GM12875 (cell line): Measurements from ENCODE around the gene DAB1.

Experiments
- H3K4me3 ChIP-seq: one replicate; pipeline ENCODE4 v1.5.1; 2011; ENCODE audit warnings: low read depth, low read length, control low read depth
- CTCF ChIP-seq: IDR thresholded peaks from 2 replicates; pipeline ENCODE4 v1.5.1; 2011; ENCODE audit warnings: low read depth, mild to moderate bottlenecking, control low read depth, inconsistent platforms, low read length, moderate library complexity, borderline replicate concordance; ENCODE audit not compliant: insufficient read depth

The DAB1 gene

GRCh38 chr1:57082711-57083439 lies 341.0 kb downstream of the DAB1 start:
- TF ChIP-seq CTCF: no peak
- no peak overlapping the region for H3K4me3 ChIP-seq

- no peak overlapping the region for H3K4me3 ChIP-seq
- TF ChIP-seq CTCF: peak; percentile 34; the same call in 1 of the 2 replicates
These were observed 344.3 kb downstream of the DAB1 start for GRCh38 chr1:57079454-57080157.

- no peak overlapping the region for H3K4me3 ChIP-seq
- peak; percentile 24; the same call in 1 of the 2 replicates for TF ChIP-seq CTCF
These were observed 351.3 kb downstream of the DAB1 start for GRCh38 chr1:57072401-57073110.

GRCh38 chr1:57067863-57068262 lies 356.0 kb downstream of the DAB1 start:
- TF ChIP-seq CTCF: no peak
- H3K4me3 ChIP-seq: no peak overlapping the region

GRCh38 chr1:57066980-57067610 lies 356.8 kb downstream of the DAB1 start:
- TF ChIP-seq CTCF: no peak
- no peak overlapping the region for H3K4me3 ChIP-seq

GRCh38 chr1:57065442-57065841 lies 358.4 kb downstream of the DAB1 start:
- no peak for TF ChIP-seq CTCF
- no peak overlapping the region for H3K4me3 ChIP-seq
